Dermis lymphatic vessel endothelial cell (primary cell): ENCODE data around the gene EPN1. TPM values are rescaled to one million over a fixed set of nuclear protein-coding genes. Genes with fewer than 3 reads are reported as not detected.

Experiments
- total RNA-seq: library from RNA; depleted of rRNA; stranded (reverse); fragments of >200 nt; gene quantifications from 2 replicates; pipeline ENCODE4 v1.2.1, GENCODE V29; 2014

EPN1 gene
- total RNA-seq: 36.2 and 57.0 TPM in 2 replicates

GRCh38 chr19:55674841-55675660 lies at the start of gene EPN1:
Gene EPN1, plus strand, starts transcription at chr19:55675226. Its CDS starts 3,402 bp downstream, at chr19:55678628.

GRCh38 chr19:55640577-55641425 lies 34.2 kb upstream of the EPN1 start, which contains the start of gene ZNF580:
Gene ZNF580, plus strand, starts transcription at chr19:55641002. Its CDS starts 1,507 bp downstream, at chr19:55642509.

GRCh38 chr19:55643003-55643886 lies 31.8 kb upstream of the EPN1 start, which contains the start of gene ZNF581:
Gene ZNF581, plus strand, starts transcription at chr19:55643649. Its CDS starts 923 bp downstream, at chr19:55644572.

GRCh38 chr19:55647732-55648584 lies 27.1 kb upstream of the EPN1 start, which contains the start of gene CCDC106:
Gene CCDC106, plus strand, starts transcription at chr19:55648212. Its CDS starts 835 bp downstream, at chr19:55649047.

GRCh38 chr19:55654868-55655647 lies 20.0 kb upstream of the EPN1 start, which contains the start of gene U2AF2:
Gene U2AF2, plus strand, starts transcription at chr19:55655035. Its CDS starts 70 bp downstream, at chr19:55655105.

GRCh38 chr19:55738302-55738701 lies 63.3 kb downstream of the EPN1 start, which contains the start of gene NLRP9:
Gene NLRP9, minus strand, starts transcription at chr19:55738402. Its CDS starts 28 bp downstream, at chr19:55738374.

GRCh38 chr19:55758797-55759196 lies 83.8 kb downstream of the EPN1 start, which contains the start of gene RFPL4A:
Gene RFPL4A, plus strand, starts transcription at chr19:55759097. Its CDS starts 2,704 bp downstream, at chr19:55761801.

Other genes with a start within 250 kb of the EPN1 start
- not detected in 2 replicates for gene SHISA7, start 231.9 kb upstream of the EPN1 start, total RNA-seq
- 55.3 and 66.8 TPM in 2 replicates for gene ISOC2, start 213.6 kb upstream of the EPN1 start, total RNA-seq
- gene C19orf85, start 210.5 kb upstream of the EPN1 start, total RNA-seq: not detected in 2 replicates
- 0.43 and 0.76 TPM in 2 replicates for gene ZNF628, start 198.6 kb upstream of the EPN1 start, total RNA-seq
- 7.9 and 8.8 TPM in 2 replicates for gene NAT14, start 190.0 kb upstream of the EPN1 start, total RNA-seq
- under 0.01 TPM in 2 replicates for gene SSC5D, start 186.8 kb upstream of the EPN1 start, total RNA-seq
- gene SBK2, start 138.1 kb upstream of the EPN1 start, total RNA-seq: not detected in 2 replicates
- 0.22 and 0.26 TPM in 2 replicates for gene SBK3, start 129.7 kb upstream of the EPN1 start, total RNA-seq
- gene ZNF579, start 94.4 kb upstream of the EPN1 start, total RNA-seq: 1.8 and 2.4 TPM in 2 replicates
- gene FIZ1, start 75.7 kb upstream of the EPN1 start, total RNA-seq: 2.2 and 2.7 TPM in 2 replicates
- gene ZNF524, start 74.9 kb upstream of the EPN1 start, total RNA-seq: 7.9 and 11.4 TPM in 2 replicates
- 0.54 and 0.60 TPM in 2 replicates for gene ZNF865, start 69.6 kb upstream of the EPN1 start, total RNA-seq
- 4.4 and 4.5 TPM in 2 replicates for gene ZNF784, start 50.7 kb upstream of the EPN1 start, total RNA-seq
- gene ZNF580, start 34.2 kb upstream of the EPN1 start, total RNA-seq: 1.5 and 2.1 TPM in 2 replicates
- 21.8 and 23.7 TPM in 2 replicates for gene ZNF581, start 31.6 kb upstream of the EPN1 start, total RNA-seq
- 5.5 and 7.9 TPM in 2 replicates for gene CCDC106, start 27.0 kb upstream of the EPN1 start, total RNA-seq
- gene U2AF2, start 20.2 kb upstream of the EPN1 start, total RNA-seq: 60.8 and 71.1 TPM in 2 replicates
- not detected in 2 replicates for gene NLRP9, start 63.2 kb downstream of the EPN1 start, total RNA-seq
- gene RFPL4A, start 83.9 kb downstream of the EPN1 start, total RNA-seq: 0.87 TPM in 1 of 2 replicates, not detected in the other
- not detected in 2 replicates for gene RFPL4AL1, start 93.9 kb downstream of the EPN1 start, total RNA-seq
- under 0.01 and 0.11 TPM in 2 replicates for gene NLRP11, start 156.8 kb downstream of the EPN1 start, total RNA-seq
- not detected in 2 replicates for gene NLRP4, start 161.3 kb downstream of the EPN1 start, total RNA-seq